ENCODE data around the gene PANK4.

- TF ChIP-seq FOXP2 (optimal IDR thresholded peaks at IDR 0.05; ENCODE audit: control extremely low read depth, extremely low read length, insufficient read depth) (no peak), EZH2 (IDR thresholded peaks at IDR 0.05) (no peak)
Observed at GRCh38 chr1:2523191-2523890, 3.1 kb downstream of the PANK4 start.
